Measurements from ENCODE around the gene TAS2R41.
"Not testable (repeated sequence)": the region's sequence is repeated elsewhere in the genome, so short reads cannot be mapped to it uniquely, and the experiment has no call there.

The TAS2R41 gene

GRCh38 chr7:143480501-143480900 lies 2.8 kb downstream of the TAS2R41 start:
- Histone ChIP-seq H3K4me3 (ENCODE audit: low read depth in 1 of 2, low read length in 1 of 2) (no peak overlapping the region), H3K27me3 (no peaks in the 10 kb centered on the region), H3K27ac (no peak overlapping the region), H3K9me3 (no peaks in the 10 kb centered on the region), H3K4me1 (ENCODE audit: control insufficient read depth in 1 of 2, insufficient read depth in 1 of 2, low read depth in 1 of 2, low read length in 1 of 2) (no peaks in the 10 kb centered on the region), H3K36me3 (no peaks in the 10 kb centered on the region)
- TF ChIP-seq CTCF (IDR thresholded peaks at IDR 0.05), result no peak

GRCh38 chr7:143484119-143484518 lies 6.4 kb downstream of the TAS2R41 start:
- H3K4me1 ChIP-seq (ENCODE audit: control insufficient read depth in 1 of 2, insufficient read depth in 1 of 2, low read depth in 1 of 2, low read length in 1 of 2), result no peaks in the 10 kb centered on the region
- H3K27ac ChIP-seq, result no peak overlapping the region
- H3K27me3 ChIP-seq, result no peaks in the 10 kb centered on the region
- H3K4me3 ChIP-seq (ENCODE audit: low read depth in 1 of 2, low read length in 1 of 2), result no peak overlapping the region
- no peaks in the 10 kb centered on the region for H3K36me3 ChIP-seq
- TF ChIP-seq CTCF (IDR thresholded peaks at IDR 0.05), result no peak
- H3K9me3 ChIP-seq, result no peaks in the 10 kb centered on the region

GRCh38 chr7:143485094-143485493 lies 7.4 kb downstream of the TAS2R41 start:
- no peaks in the 10 kb centered on the region for H3K36me3 ChIP-seq
- H3K4me1 ChIP-seq (ENCODE audit: control insufficient read depth in 1 of 2, insufficient read depth in 1 of 2, low read depth in 1 of 2, low read length in 1 of 2), result no peaks in the 10 kb centered on the region
- no peak for TF ChIP-seq CTCF (IDR thresholded peaks at IDR 0.05)
- H3K27ac ChIP-seq, result no peak overlapping the region
- H3K9me3 ChIP-seq, result no peaks in the 10 kb centered on the region
- no peaks in the 10 kb centered on the region for H3K27me3 ChIP-seq
- H3K4me3 ChIP-seq (ENCODE audit: low read depth in 1 of 2, low read length in 1 of 2), result no peak overlapping the region

GRCh38 chr7:143485500-143485899 lies 7.8 kb downstream of the TAS2R41 start:
- H3K36me3 ChIP-seq, result no peaks in the 10 kb centered on the region
- H3K9me3 ChIP-seq, result no peaks in the 10 kb centered on the region
- no peak for TF ChIP-seq CTCF (IDR thresholded peaks at IDR 0.05)
- no peaks in the 10 kb centered on the region for H3K27me3 ChIP-seq
- H3K27ac ChIP-seq, result no peak overlapping the region
- H3K4me1 ChIP-seq (ENCODE audit: control insufficient read depth in 1 of 2, insufficient read depth in 1 of 2, low read depth in 1 of 2, low read length in 1 of 2), result no peaks in the 10 kb centered on the region
- no peak overlapping the region for H3K4me3 ChIP-seq (ENCODE audit: low read depth in 1 of 2, low read length in 1 of 2)

GRCh38 chr7:143486266-143486665 lies 8.6 kb downstream of the TAS2R41 start:
- not testable (repeated sequence) for H3K36me3 ChIP-seq; H3K4me1 ChIP-seq (ENCODE audit: control insufficient read depth in 1 of 2, insufficient read depth in 1 of 2, low read depth in 1 of 2, low read length in 1 of 2); H3K27ac ChIP-seq; H3K27me3 ChIP-seq; H3K4me3 ChIP-seq (ENCODE audit: low read depth in 1 of 2, low read length in 1 of 2); H3K9me3 ChIP-seq

GRCh38 chr7:143487061-143487460 lies 9.4 kb downstream of the TAS2R41 start:
- no peaks in the 10 kb centered on the region for H3K36me3 ChIP-seq
- H3K9me3 ChIP-seq, result no peaks in the 10 kb centered on the region
- H3K4me1 ChIP-seq (ENCODE audit: control insufficient read depth in 1 of 2, insufficient read depth in 1 of 2, low read depth in 1 of 2, low read length in 1 of 2), result no peaks in the 10 kb centered on the region
- no peaks in the 10 kb centered on the region for H3K27me3 ChIP-seq
- H3K27ac ChIP-seq, result no peak overlapping the region
- H3K4me3 ChIP-seq (ENCODE audit: low read depth in 1 of 2, low read length in 1 of 2), result no peak overlapping the region
- TF ChIP-seq CTCF (IDR thresholded peaks at IDR 0.05), result no peak

All from neutrophil (primary cell).